Measurements from ENCODE around the gene KANTR. TPM values are rescaled to one million over a fixed set of nuclear protein-coding genes. Genes with fewer than 3 reads are reported as not detected.

The KANTR gene
- total RNA-seq, 1 experiment from 2014 or later = 7.5 TPM

- no peaks in the 10 kb centered on the region for H3K27me3 ChIP-seq (ENCODE audit: insufficient read depth, low read length)
- H3K9me3 ChIP-seq (ENCODE audit: control insufficient read depth in 1 of 2, insufficient read depth in 1 of 2, low read depth in 1 of 2, low read length in 2 of 2) = no peaks in the 10 kb centered on the region
- ChIA-PET POLR2A (no interaction called here), RAD21 (ENCODE audit: low non-redundant PET in 1 of 2, low total read pairs in 2 of 2, uncharacterized antibody in 2 of 2, unreplicated experiment in 2 of 2) (no interaction called here), CTCF (no interaction called here)
- H3K4me2 ChIP-seq (ENCODE audit: low read length) = no peak overlapping the region
- no peak overlapping the region for H3K9ac ChIP-seq (ENCODE audit: low read length)
- H2AFZ ChIP-seq (ENCODE audit: low read depth, low read length, poor library complexity, severe bottlenecking) = no peak overlapping the region
- peaks cover 0 to 8% of the 10 kb centered on the region in 2 experiments; a peak in 1 of 4 replicates for H3K4me1 ChIP-seq (ENCODE audit: control insufficient read depth in 1 of 2, insufficient read depth in 2 of 2, low read length in 2 of 2)
- no peaks in the 10 kb centered on the region for H4K20me1 ChIP-seq (ENCODE audit: insufficient read depth)
- no peaks in the 10 kb centered on the region for H3K9me2 ChIP-seq (ENCODE audit: insufficient read depth)
- no peak overlapping the region for H3K4me3 ChIP-seq (replicated peaks in 1 of 2; ENCODE audit: low read depth in 1 of 2, low read length in 2 of 2)
- no peaks in the 10 kb centered on the region for H3K36me3 ChIP-seq (ENCODE audit: control insufficient read depth in 1 of 2, insufficient read depth in 2 of 2, low read length in 2 of 2)
- no peak for ATAC-seq
- no peak for DNase-seq (ENCODE audit: low read depth, low spot score)
- TF ChIP-seq ELF1 (IDR thresholded peaks at IDR 0.05; ENCODE audit: borderline replicate concordance, low read depth) (no peak), SP1 (IDR thresholded peaks at IDR 0.05; ENCODE audit: low read depth) (no peak), FOSL1 (IDR thresholded peaks at IDR 0.05; ENCODE audit: low read depth) (no peak), CBX3 (IDR thresholded peaks at IDR 0.05; ENCODE audit: low read depth) (no peak), YY1 (IDR thresholded peaks at IDR 0.05; ENCODE audit: extremely low read depth, insufficient replicate concordance, low read depth, low read length) (no peak), EZH2 (IDR thresholded peaks at IDR 0.05) (no peak), JUND (IDR thresholded peaks at IDR 0.05) (no peak), EZH2phosphoT487 (IDR thresholded peaks at IDR 0.05; ENCODE audit: borderline replicate concordance) (no peak), TCF7L2 (IDR thresholded peaks at IDR 0.05; ENCODE audit: borderline replicate concordance, extremely low read depth, insufficient read depth, insufficient read length) (no peak), CEBPB (IDR thresholded peaks at IDR 0.05; ENCODE audit: low read depth) (no peak), EGR1 (IDR thresholded peaks at IDR 0.05; ENCODE audit: low read depth) (no peak)
- TF ChIP-seq, protein P1, sequence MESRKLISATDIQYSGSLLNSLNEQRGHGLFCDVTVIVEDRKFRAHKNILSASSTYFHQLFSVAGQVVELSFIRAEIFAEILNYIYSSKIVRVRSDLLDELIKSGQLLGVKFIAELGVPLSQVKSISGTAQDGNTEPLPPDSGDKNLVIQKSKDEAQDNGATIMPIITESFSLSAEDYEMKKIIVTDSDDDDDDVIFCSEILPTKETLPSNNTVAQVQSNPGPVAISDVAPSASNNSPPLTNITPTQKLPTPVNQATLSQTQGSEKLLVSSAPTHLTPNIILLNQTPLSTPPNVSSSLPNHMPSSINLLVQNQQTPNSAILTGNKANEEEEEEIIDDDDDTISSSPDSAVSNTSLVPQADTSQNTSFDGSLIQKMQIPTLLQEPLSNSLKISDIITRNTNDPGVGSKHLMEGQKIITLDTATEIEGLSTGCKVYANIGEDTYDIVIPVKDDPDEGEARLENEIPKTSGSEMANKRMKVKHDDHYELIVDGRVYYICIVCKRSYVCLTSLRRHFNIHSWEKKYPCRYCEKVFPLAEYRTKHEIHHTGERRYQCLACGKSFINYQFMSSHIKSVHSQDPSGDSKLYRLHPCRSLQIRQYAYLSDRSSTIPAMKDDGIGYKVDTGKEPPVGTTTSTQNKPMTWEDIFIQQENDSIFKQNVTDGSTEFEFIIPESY (IDR thresholded peaks at IDR 0.05; ENCODE audit: extremely low read depth, insufficient replicate concordance, low read length) = no peak
- TF ChIP-seq, protein P2, sequence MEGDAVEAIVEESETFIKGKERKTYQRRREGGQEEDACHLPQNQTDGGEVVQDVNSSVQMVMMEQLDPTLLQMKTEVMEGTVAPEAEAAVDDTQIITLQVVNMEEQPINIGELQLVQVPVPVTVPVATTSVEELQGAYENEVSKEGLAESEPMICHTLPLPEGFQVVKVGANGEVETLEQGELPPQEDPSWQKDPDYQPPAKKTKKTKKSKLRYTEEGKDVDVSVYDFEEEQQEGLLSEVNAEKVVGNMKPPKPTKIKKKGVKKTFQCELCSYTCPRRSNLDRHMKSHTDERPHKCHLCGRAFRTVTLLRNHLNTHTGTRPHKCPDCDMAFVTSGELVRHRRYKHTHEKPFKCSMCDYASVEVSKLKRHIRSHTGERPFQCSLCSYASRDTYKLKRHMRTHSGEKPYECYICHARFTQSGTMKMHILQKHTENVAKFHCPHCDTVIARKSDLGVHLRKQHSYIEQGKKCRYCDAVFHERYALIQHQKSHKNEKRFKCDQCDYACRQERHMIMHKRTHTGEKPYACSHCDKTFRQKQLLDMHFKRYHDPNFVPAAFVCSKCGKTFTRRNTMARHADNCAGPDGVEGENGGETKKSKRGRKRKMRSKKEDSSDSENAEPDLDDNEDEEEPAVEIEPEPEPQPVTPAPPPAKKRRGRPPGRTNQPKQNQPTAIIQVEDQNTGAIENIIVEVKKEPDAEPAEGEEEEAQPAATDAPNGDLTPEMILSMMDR (IDR thresholded peaks at IDR 0.05 in 2 of 3, conservative IDR thresholded peaks at IDR 0.05 in 1 of 3; ENCODE audit: borderline replicate concordance in 1 of 3, insufficient read depth in 1 of 3, low read depth in 2 of 3, low read length in 2 of 3) = no peak
- TF ChIP-seq, protein P3, sequence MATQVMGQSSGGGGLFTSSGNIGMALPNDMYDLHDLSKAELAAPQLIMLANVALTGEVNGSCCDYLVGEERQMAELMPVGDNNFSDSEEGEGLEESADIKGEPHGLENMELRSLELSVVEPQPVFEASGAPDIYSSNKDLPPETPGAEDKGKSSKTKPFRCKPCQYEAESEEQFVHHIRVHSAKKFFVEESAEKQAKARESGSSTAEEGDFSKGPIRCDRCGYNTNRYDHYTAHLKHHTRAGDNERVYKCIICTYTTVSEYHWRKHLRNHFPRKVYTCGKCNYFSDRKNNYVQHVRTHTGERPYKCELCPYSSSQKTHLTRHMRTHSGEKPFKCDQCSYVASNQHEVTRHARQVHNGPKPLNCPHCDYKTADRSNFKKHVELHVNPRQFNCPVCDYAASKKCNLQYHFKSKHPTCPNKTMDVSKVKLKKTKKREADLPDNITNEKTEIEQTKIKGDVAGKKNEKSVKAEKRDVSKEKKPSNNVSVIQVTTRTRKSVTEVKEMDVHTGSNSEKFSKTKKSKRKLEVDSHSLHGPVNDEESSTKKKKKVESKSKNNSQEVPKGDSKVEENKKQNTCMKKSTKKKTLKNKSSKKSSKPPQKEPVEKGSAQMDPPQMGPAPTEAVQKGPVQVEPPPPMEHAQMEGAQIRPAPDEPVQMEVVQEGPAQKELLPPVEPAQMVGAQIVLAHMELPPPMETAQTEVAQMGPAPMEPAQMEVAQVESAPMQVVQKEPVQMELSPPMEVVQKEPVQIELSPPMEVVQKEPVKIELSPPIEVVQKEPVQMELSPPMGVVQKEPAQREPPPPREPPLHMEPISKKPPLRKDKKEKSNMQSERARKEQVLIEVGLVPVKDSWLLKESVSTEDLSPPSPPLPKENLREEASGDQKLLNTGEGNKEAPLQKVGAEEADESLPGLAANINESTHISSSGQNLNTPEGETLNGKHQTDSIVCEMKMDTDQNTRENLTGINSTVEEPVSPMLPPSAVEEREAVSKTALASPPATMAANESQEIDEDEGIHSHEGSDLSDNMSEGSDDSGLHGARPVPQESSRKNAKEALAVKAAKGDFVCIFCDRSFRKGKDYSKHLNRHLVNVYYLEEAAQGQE (IDR thresholded peaks at IDR 0.05; ENCODE audit: low read depth) = no peak
- H3K27ac ChIP-seq (ENCODE audit: low read depth, low read length) = no peak overlapping the region
- no peaks in the 10 kb centered on the region for H3K79me2 ChIP-seq (ENCODE audit: insufficient read depth, low read length)
- no TSS peak for BruUV-seq (replicated peaks)
- intact Hi-C loops (cut with micrococcal nuclease) = no loop called here
These were observed 37.6 kb upstream of the KANTR start for GRCh38 chrX:53056292-53056691.
